ENCODE measurements around the gene ATP5MK. TPM values are rescaled to one million over a fixed set of nuclear protein-coding genes. Genes with fewer than 3 reads are reported as not detected.

Gene ATP5MK
- total and polyA plus RNA-seq, 7 experiments from 2014 or later = 106 to 525 (median 123) TPM

DNA sequence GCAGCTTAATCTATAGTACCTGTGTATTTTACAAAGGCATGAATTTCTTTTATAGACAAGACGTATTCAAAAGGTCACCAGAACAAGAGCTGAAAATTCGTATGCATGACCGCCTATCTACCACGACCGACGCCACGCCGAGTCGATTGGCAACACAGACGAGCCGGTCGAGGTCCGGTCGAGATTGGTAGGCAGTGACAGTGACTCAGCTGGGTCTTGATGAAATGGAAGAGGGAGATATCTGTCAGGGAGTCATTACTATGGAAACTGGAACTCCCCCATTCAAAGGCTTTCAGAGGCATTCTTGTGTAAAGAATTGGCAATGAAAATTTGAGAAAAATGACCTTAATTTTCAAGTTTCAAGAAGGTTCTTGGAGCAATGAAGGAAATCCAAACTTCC, 2.1 kb downstream of the ATP5MK start:
- peaks cover 4 to 44% (median 8%) of the 10 kb centered on the region in 3 experiments for H3K36me3 ChIP-seq (ENCODE audit: control insufficient read depth in 2 of 3, insufficient read depth in 3 of 3, low read length in 3 of 3)
- H3K27ac Mint-ChIP-seq = peak overlapping the region in 5 of 9 donors; percentile 16 to 80 (median 62)
- peak overlapping the region in 9 of 10 donors; percentile 63 to 99 (median 75) for H3K4me3 Mint-ChIP-seq
- H3K4me3 ChIP-seq (ENCODE audit: low read length) = no peak overlapping the region
- peaks cover 0 to 14% (median 5%) of the 10 kb centered on the region in 5 donors for H3K36me3 Mint-ChIP-seq
- no peak overlapping the region for H3K27ac ChIP-seq (ENCODE audit: low read depth, low read length)
- POLR2A ChIA-PET = interaction anchor here (3.5 kb wide), 1 partner anchor 26 kb away, joined by 24 read pairs; the partner anchor contains the start of gene TAF5
- DNase-seq (no peak), ATAC-seq (no peak)
- CTCF ChIA-PET = interaction anchor here (0.9 kb wide), 1 partner anchor 1555 kb away, joined by 3 read pairs; no protein-coding TSS in a partner anchor
- peaks cover 25 to 33% of the 10 kb centered on the region in 2 donors for H3K4me1 ChIP-seq (ENCODE audit: control insufficient read depth in 2 of 2, insufficient read depth in 2 of 2, low read length in 2 of 2)
- H3K27me3 Mint-ChIP-seq = no peaks in the 10 kb centered on the region
- H3K9me3 Mint-ChIP-seq = no peaks in the 10 kb centered on the region
- intact Hi-C loops (cut with micrococcal nuclease) = loop anchor here in 1 of 2 donors (10.0 kb wide), 1 partner anchor 871 kb away; the partner anchor contains the start of gene GSTO2
- peaks cover 38 to 64% (median 55%) of the 10 kb centered on the region in 7 donors for H3K4me1 Mint-ChIP-seq
- H3K9me3 ChIP-seq (ENCODE audit: control insufficient read depth in 2 of 3, low read length in 3 of 3) = no peaks in the 10 kb centered on the region
- H3K27me3 ChIP-seq (ENCODE audit: control insufficient read depth in 2 of 2, insufficient read depth in 2 of 2, low read length in 2 of 2) = no peaks in the 10 kb centered on the region

DNA sequence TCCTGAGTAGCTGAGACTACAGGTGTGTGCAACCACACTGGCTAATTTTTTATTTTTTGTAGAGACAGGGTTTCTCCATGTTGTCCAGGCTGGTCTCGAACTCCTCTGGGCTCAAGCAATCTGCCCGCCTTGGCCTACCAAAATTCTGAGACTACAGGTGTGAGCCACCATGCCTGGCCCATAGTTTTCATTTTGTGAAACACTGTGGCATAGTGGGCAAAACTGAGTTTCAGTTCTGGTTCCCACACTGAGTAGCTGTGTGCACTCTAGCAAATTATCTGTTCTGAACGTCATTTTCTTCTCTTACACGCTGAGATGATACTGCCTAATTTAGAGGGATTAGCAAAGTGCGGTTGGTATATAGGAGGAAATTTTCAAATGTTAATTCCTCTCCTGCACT, 13.5 kb downstream of the ATP5MK start:
- no peaks in the 10 kb centered on the region for H3K9me3 Mint-ChIP-seq
- intact Hi-C loops (cut with micrococcal nuclease) = no loop called here
- H3K4me3 Mint-ChIP-seq = no peak overlapping the region
- no peaks in the 10 kb centered on the region for H3K27me3 Mint-ChIP-seq
- H3K36me3 Mint-ChIP-seq = peaks cover 0 to 24% (median 6%) of the 10 kb centered on the region in 5 donors
- Histone ChIP-seq H3K36me3 (ENCODE audit: control insufficient read depth in 2 of 3, insufficient read depth in 3 of 3, low read length in 3 of 3) (peaks cover 4 to 36% (median 8%) of the 10 kb centered on the region in 3 experiments), H3K4me3 (ENCODE audit: low read length) (no peak overlapping the region), H3K4me1 (ENCODE audit: control insufficient read depth in 2 of 2, insufficient read depth in 2 of 2, low read length in 2 of 2) (no peaks in the 10 kb centered on the region), H3K27ac (ENCODE audit: low read depth, low read length) (no peak overlapping the region), H3K9me3 (ENCODE audit: control insufficient read depth in 2 of 3, low read length in 3 of 3) (no peaks in the 10 kb centered on the region), H3K27me3 (ENCODE audit: control insufficient read depth in 2 of 2, insufficient read depth in 2 of 2, low read length in 2 of 2) (no peaks in the 10 kb centered on the region)
- ChIA-PET POLR2A (interaction anchor here (0.6 to 1.5 kb wide), 2 partner anchors 14 to 449 kb away, joined by 4 to 6 read pairs; partner anchors contain the start of gene TAF5), CTCF (interaction anchor here (0.6 kb wide), 1 partner anchor 303 kb away, joined by 3 read pairs; no protein-coding TSS in a partner anchor)
- DNase-seq = no peak
- H3K27ac Mint-ChIP-seq = no peak overlapping the region
- ATAC-seq = no peak
- H3K4me1 Mint-ChIP-seq = no peaks in the 10 kb centered on the region

DNA sequence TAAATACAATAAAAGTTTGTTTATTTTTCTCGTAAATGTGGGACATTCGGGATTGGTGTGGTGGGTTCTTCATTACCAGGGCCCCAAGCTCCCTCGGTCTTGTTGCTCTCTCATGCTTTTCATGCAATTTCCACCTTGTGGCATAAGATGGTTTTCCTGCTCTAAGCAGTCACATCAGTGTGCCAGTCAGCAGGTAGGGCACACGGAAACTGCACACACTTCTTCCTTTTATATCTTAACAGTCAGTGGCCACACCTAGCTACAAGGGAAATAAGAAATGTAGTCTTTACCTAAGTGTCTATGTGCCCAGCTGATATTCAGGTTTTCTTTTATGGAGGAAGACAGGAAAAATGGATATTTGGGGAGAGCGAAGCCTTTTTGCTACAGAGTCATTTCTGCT, 22.0 kb downstream of the ATP5MK start:
- no peak for ATAC-seq
- ChIA-PET CTCF (no interaction called here), POLR2A (interaction anchor here (0.6 to 1.5 kb wide), 2 partner anchors 22 to 208 kb away, joined by 3 to 4 read pairs; partner anchors contain the start of genes ATP5MK and PDCD11)
- no peak overlapping the region for H3K4me3 ChIP-seq (ENCODE audit: low read length)
- H3K36me3 Mint-ChIP-seq = peaks cover 7 to 21% (median 16%) of the 10 kb centered on the region in 5 donors
- H3K36me3 ChIP-seq (ENCODE audit: control insufficient read depth in 2 of 3, insufficient read depth in 3 of 3, low read length in 3 of 3) = peaks cover 0 to 24% (median 0%) of the 10 kb centered on the region in 3 experiments
- peaks cover 4 to 13% of the 10 kb centered on the region in 2 donors for H3K4me1 ChIP-seq (ENCODE audit: control insufficient read depth in 2 of 2, insufficient read depth in 2 of 2, low read length in 2 of 2)
- no peaks in the 10 kb centered on the region for H3K9me3 Mint-ChIP-seq
- intact Hi-C loops (cut with micrococcal nuclease) = no loop called here
- DNase-seq = peak in 2 of 9 donors; percentile 21 to 30
- peaks cover 14 to 46% (median 30%) of the 10 kb centered on the region in 7 donors for H3K4me1 Mint-ChIP-seq
- H3K27ac Mint-ChIP-seq = peak overlapping the region in 6 of 9 donors; percentile 6 to 88 (median 41)
- H3K4me3 Mint-ChIP-seq = peak overlapping the region in 3 of 10 donors; percentile 34 to 67 (median 36)
- H3K27me3 Mint-ChIP-seq = no peaks in the 10 kb centered on the region
- no peaks in the 10 kb centered on the region for H3K27me3 ChIP-seq (ENCODE audit: control insufficient read depth in 2 of 2, insufficient read depth in 2 of 2, low read length in 2 of 2)
- no peak overlapping the region for H3K27ac ChIP-seq (ENCODE audit: low read depth, low read length)
- H3K9me3 ChIP-seq (ENCODE audit: control insufficient read depth in 2 of 3, low read length in 3 of 3) = no peaks in the 10 kb centered on the region

DNA sequence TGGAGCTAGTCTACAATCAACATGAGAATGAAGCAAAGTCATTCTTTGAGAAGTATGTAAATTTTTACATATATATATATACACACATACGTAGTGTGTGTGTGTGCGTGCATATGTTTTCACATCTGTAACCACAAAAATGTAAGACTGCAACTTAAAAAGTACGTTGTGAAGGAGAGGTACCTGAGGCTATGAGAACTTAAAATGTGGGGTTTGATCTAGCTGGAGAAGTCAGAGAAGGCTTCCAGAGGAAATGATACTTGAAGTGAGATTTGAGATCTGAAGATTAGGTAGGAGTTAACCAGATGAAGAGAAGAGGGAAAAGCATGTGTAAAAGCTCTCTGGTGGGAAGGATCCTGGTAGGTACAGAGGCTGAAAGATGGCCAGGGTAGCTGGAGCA, 22.7 kb downstream of the ATP5MK start:
- peak overlapping the region; percentile 14 to 88 (median 66) for H3K27ac Mint-ChIP-seq
- H3K4me3 Mint-ChIP-seq = peak overlapping the region in 8 of 10 donors; percentile 2 to 67 (median 10)
- ChIA-PET POLR2A (interaction anchor here (0.6 kb wide), 1 partner anchor 74 kb away, joined by 4 read pairs; no protein-coding TSS in a partner anchor), CTCF (interaction anchor here (0.6 kb wide), 1 partner anchor 500 kb away, joined by 4 read pairs; no protein-coding TSS in a partner anchor)
- no peak overlapping the region for H3K27ac ChIP-seq (ENCODE audit: low read depth, low read length)
- DNase-seq (peak in 2 of 9 donors; percentile 10 to 21), ATAC-seq (no peak)
- no peaks in the 10 kb centered on the region for H3K27me3 ChIP-seq (ENCODE audit: control insufficient read depth in 2 of 2, insufficient read depth in 2 of 2, low read length in 2 of 2)
- H3K36me3 ChIP-seq (ENCODE audit: control insufficient read depth in 2 of 3, insufficient read depth in 3 of 3, low read length in 3 of 3) = peaks cover 0 to 21% (median 0%) of the 10 kb centered on the region in 3 experiments
- no peaks in the 10 kb centered on the region for H3K9me3 Mint-ChIP-seq
- no peaks in the 10 kb centered on the region for H3K27me3 Mint-ChIP-seq
- peaks cover 4 to 17% of the 10 kb centered on the region in 2 donors for H3K4me1 ChIP-seq (ENCODE audit: control insufficient read depth in 2 of 2, insufficient read depth in 2 of 2, low read length in 2 of 2)
- H3K4me3 ChIP-seq (ENCODE audit: low read length) = no peak overlapping the region
- no peaks in the 10 kb centered on the region for H3K9me3 ChIP-seq (ENCODE audit: control insufficient read depth in 2 of 3, low read length in 3 of 3)
- peaks cover 17 to 49% (median 32%) of the 10 kb centered on the region in 7 donors for H3K4me1 Mint-ChIP-seq
- peaks cover 7 to 18% (median 15%) of the 10 kb centered on the region in 5 donors for H3K36me3 Mint-ChIP-seq
- intact Hi-C loops (cut with micrococcal nuclease) = no loop called here

DNA sequence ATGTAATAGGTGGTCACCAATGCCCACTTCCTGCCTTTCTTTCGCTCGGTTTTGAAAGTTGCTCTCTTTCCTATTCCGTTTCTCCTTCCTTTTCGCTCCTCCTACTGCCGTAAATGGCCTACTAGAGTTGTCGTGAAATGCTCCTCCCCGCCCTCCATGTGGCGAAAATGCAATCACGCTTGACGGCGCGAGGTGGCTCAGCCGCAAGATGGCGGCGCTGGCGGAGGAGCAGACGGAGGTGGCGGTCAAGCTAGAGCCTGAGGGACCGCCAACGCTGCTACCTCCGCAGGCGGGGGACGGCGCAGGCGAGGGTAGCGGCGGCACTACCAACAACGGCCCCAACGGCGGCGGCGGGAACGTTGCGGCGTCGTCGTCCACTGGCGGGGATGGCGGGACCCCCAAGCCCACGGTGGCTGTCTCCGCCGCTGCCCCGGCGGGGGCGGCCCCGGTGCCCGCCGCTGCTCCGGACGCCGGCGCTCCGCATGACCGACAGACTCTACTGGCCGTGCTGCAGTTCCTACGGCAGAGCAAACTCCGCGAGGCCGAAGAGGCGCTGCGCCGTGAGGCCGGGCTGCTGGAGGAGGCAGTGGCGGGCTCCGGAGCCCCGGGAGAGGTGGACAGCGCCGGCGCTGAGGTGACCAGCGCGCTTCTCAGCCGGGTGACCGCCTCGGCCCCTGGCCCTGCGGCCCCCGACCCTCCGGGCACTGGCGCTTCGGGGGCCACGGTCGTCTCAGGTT, 28.3 kb downstream of the ATP5MK start, which contains the start of gene TAF5:
Gene TAF5 (plus strand): TSS at position 195 of the 737 bp plus-strand sequence. CDS start 14 bp downstream, at position 209.
- DNase-seq = peak; percentile 70 to 94 (median 90)
- peaks cover 4 to 11% of the 10 kb centered on the region in 2 donors for H3K4me1 ChIP-seq (ENCODE audit: control insufficient read depth in 2 of 2, insufficient read depth in 2 of 2, low read length in 2 of 2)
- intact Hi-C loops (cut with micrococcal nuclease) = loop anchor here (1.0 to 10.0 kb wide), 18 partner anchors 17 to 1236 kb away; partner anchors contain the start of genes ACTR1A (in 2 of the 2), ATP5MK (in 2 of the 2), CNNM2 (in 2 of the 2) and PCGF6 (in 2 of the 2)
- H3K9me3 ChIP-seq (ENCODE audit: control insufficient read depth in 2 of 3, low read length in 3 of 3) = no peaks in the 10 kb centered on the region
- Mint-ChIP-seq H3K27me3 (no peaks in the 10 kb centered on the region), H3K4me1 (peaks cover 0 to 35% (median 23%) of the 10 kb centered on the region in 7 donors), H3K27ac (peak within 1 kb of the TSS; percentile 84 to 98 (median 94)), H3K4me3 (peak within 1 kb of the TSS; percentile 92 to 99 (median 96)), H3K9me3 (peaks cover 0 to 2% (median 0%) of the 10 kb centered on the region in 11 donors), H3K36me3 (peaks cover 0 to 9% (median 4%) of the 10 kb centered on the region in 5 donors)
- ChIA-PET CTCF (no interaction called here), POLR2A (interaction anchor here (0.9 to 4.1 kb wide), 7 partner anchors 14 to 864 kb away, joined by 3 to 24 read pairs (median 4); partner anchors contain the start of genes ATP5MK, NT5C2, PCGF6 and PDCD11)
- peak within 1 kb of the TSS; percentile 77 for H3K27ac ChIP-seq (ENCODE audit: low read depth, low read length)
- ATAC-seq = peak; percentile 88
- peaks cover 0 to 7% (median 0%) of the 10 kb centered on the region in 3 experiments for H3K36me3 ChIP-seq (ENCODE audit: control insufficient read depth in 2 of 3, insufficient read depth in 3 of 3, low read length in 3 of 3)
- peak within 1 kb of the TSS; percentile 58 for H3K4me3 ChIP-seq (ENCODE audit: low read length)
- H3K27me3 ChIP-seq (ENCODE audit: control insufficient read depth in 2 of 2, insufficient read depth in 2 of 2, low read length in 2 of 2) = no peaks in the 10 kb centered on the region

DNA sequence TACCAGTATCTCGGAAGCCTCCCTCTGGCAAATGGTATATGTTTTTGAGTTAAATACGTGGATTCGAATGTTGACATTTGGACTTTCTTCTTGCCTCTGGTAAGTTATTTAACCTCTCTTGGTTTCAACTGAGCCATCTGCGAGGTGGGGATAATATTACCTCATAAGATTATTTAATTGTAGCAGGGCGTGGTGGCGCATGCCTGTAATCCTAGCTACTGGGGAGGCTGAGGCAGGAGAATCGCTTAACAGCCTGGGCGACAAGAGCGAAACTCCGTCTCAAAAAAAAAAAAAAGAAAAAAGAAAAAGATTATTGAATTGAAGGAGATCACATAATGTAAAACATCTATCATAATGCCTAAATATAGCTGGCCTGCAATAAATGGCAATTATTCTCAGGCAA, 28.9 kb downstream of the ATP5MK start:
- peak overlapping the region; percentile 78 to 98 (median 89) for H3K27ac Mint-ChIP-seq
- no peaks in the 10 kb centered on the region for H3K27me3 Mint-ChIP-seq
- H3K9me3 Mint-ChIP-seq = peaks cover 0 to 2% (median 0%) of the 10 kb centered on the region in 11 donors
- DNase-seq (peak in 1 of 9 donors; percentile 14), ATAC-seq (no peak)
- POLR2A ChIA-PET = interaction anchor here (0.6 to 4.1 kb wide), 5 partner anchors 10 to 174 kb away, joined by 3 to 24 read pairs (median 4); partner anchors contain the start of genes ATP5MK, NT5C2, PCGF6 and PDCD11
- peaks cover 0 to 9% (median 4%) of the 10 kb centered on the region in 5 donors for H3K36me3 Mint-ChIP-seq
- no peaks in the 10 kb centered on the region for H3K27me3 ChIP-seq (ENCODE audit: control insufficient read depth in 2 of 2, insufficient read depth in 2 of 2, low read length in 2 of 2)
- peaks cover 0 to 35% (median 23%) of the 10 kb centered on the region in 7 donors for H3K4me1 Mint-ChIP-seq
- H3K4me3 Mint-ChIP-seq = peak overlapping the region; percentile 91 to 99 (median 94)
- H3K36me3 ChIP-seq (ENCODE audit: control insufficient read depth in 2 of 3, insufficient read depth in 3 of 3, low read length in 3 of 3) = peaks cover 0 to 7% (median 0%) of the 10 kb centered on the region in 3 experiments
- intact Hi-C loops (cut with micrococcal nuclease) = loop anchor here (1.0 to 10.0 kb wide), 14 partner anchors 16 to 1235 kb away; partner anchors contain the start of genes ACTR1A (in 2 of the 2), PCGF6 (in 2 of the 2), PPRC1 (in 2 of the 2) and STN1 (in 2 of the 2)
- H3K4me3 ChIP-seq (ENCODE audit: low read length) = peak overlapping the region; percentile 58
- peaks cover 4 to 11% of the 10 kb centered on the region in 2 donors for H3K4me1 ChIP-seq (ENCODE audit: control insufficient read depth in 2 of 2, insufficient read depth in 2 of 2, low read length in 2 of 2)
- H3K27ac ChIP-seq (ENCODE audit: low read depth, low read length) = peak overlapping the region; percentile 77
- CTCF ChIA-PET = no interaction called here
- H3K9me3 ChIP-seq (ENCODE audit: control insufficient read depth in 2 of 3, low read length in 3 of 3) = no peaks in the 10 kb centered on the region
